ENCODE results near the gene FBLN5.
"Not testable (repeated sequence)": the region's sequence is repeated elsewhere in the genome, so short reads cannot be mapped to it uniquely, and the experiment has no call there.

FBLN5 gene

GRCh38 chr14:91882776-91883175 lies 64.7 kb downstream of the FBLN5 start:
- DNase-seq, result no peak

- DNase-seq, result no peak
Observed at GRCh38 chr14:91882369-91882768, 65.1 kb downstream of the FBLN5 start.

DNA sequence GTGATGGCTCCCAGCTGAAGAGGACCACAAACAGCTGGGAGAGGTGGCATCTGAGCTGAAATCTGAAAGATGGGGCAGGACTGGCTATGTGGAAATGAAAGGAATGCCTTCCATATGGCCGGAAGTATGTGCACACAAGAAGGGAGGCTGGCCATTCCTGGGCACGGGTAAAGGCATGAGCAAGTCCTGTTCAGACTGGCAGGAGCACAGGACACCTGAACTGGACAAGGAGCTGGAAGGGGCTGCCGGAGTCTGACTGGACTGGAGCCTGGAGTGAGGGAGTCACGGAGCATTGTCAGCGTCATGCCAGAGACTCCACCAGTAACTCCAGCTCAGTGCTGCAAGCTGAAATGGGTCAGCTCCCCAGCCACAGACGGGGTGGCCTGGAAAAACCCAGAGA lies 68.3 kb downstream of the FBLN5 start:
- DNase-seq, result no peak

- no peak for DNase-seq
Observed at GRCh38 chr14:91878274-91878673, 69.2 kb downstream of the FBLN5 start.

GRCh38 chr14:91877376-91877915 lies 70.0 kb downstream of the FBLN5 start:
- no peak for DNase-seq

GRCh38 chr14:91876492-91876891 lies 71.0 kb downstream of the FBLN5 start:
- no peak for DNase-seq

DNA sequence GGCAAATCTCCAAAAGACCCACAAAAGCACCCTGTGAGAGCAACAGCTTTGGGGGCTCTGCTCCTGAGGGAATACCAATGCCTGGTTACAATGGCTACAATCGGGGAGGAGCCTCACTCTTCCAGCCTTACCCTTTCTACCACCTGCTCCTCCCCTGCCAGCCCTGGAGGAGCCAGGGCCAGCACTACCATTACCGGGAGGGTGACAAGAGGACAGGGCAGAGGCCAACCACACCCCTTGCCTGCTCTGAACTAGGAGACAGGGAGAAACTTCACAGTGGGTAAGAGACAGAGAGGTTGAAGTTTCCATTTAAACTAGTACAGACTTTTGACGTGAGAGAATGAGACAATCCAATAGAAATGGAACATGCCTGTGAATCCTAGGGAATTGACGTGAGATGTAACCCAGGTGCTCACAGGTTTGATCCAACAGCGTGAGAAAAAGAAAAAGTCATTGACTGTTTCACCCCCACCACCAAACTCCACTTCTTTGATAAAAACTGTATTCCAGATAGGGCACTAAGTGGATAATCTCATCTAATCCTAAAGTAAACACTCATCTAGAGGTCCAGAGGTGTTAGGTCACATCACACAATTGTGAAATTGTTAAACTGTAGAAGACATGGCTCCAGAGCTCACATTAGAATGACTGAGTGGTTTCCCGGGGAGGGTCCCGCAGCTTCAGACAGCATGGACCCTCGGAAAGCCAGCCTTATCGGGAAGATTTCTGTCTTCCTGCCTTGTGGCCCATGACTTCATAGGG lies 71.8 kb downstream of the FBLN5 start:
- no peak for DNase-seq

DNA sequence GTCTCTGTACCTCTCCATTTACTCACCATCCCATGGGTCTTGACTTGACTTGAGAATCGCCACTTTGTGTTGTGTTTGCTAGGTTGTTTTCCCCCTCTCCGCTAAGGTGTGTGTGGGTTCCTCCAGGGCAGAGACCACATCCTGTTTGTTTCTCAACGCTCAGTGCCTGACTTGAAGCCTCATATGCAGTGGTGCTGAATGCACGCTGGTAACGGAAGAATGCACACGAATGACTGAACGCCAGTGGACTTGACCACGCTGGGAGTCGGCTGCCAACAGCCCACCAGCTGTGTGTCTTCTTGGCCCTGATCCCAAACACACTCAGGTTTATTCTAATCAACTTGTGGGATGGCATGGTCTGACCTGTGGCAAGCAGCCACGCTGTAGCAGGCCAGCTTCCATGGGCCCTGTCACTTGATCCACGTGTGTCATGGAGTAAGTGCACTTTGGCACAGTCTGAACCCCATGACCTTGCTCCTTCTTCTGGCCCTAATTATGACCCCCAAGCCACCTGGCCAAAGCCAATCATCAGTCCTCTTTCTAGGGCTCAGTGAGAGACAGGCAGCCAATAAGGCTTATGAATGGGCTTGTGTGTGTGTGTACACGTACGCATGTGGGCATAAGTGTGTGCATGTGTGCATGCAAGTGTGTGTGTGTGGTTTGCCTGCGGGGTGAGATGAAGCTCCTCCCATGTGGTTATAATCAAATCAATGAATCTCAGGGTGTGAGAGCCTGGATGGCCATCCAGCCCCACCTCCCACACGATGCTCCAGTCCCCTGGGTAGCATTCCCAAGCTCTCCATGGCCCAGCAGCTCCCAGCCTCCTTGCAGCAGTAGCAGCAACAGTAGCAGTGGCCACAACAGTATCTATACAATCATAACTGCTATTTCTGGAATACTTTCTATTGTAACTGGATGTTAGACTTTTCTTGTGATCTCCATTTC lies 73.8 kb downstream of the FBLN5 start:
- DNase-seq, result no peak

DNA sequence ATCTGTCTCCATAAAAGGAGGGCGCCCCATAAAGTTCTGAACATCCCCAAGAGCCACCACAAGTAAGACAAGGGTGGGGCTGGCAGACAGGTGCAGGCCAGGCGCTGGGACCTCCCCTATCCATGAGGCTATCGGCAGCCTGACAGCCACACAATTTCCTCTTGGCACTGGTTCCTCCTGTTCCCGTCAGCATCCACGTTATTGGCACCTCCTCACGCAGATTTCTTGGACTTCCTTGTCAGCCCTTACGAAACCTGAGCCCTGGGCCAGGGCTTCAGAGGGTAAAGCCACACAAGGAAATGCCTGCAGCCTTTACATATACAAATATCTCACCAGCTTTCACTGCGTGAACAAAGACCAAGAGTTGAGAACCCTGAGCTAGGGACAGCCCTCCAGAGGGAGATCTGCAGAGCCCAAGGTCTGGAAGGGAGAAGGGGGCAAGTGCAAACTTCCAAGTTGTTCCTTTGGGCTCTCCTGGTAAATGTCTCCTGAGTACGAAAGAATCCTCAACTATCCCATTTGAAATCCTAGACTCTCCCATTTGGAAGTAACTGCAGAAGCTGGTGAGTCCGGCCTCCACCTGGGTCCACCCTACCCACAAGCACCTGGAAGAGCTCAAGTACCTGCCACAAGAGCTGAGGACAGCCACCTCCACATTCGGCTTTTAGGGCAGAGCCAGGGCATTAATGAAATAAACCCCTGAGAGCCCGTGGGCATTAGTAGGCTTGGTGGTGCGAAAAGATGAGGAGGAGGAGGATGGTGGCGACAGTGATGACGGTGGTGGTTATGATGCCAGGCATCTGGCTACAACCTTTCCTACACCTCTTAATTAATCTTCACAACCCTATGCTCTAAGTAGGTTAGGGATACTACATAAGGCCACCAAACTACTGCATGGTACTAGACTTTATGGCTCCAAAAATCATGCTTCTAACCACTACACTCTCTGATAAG lies 74.7 kb downstream of the FBLN5 start:
- no peak for DNase-seq

DNA sequence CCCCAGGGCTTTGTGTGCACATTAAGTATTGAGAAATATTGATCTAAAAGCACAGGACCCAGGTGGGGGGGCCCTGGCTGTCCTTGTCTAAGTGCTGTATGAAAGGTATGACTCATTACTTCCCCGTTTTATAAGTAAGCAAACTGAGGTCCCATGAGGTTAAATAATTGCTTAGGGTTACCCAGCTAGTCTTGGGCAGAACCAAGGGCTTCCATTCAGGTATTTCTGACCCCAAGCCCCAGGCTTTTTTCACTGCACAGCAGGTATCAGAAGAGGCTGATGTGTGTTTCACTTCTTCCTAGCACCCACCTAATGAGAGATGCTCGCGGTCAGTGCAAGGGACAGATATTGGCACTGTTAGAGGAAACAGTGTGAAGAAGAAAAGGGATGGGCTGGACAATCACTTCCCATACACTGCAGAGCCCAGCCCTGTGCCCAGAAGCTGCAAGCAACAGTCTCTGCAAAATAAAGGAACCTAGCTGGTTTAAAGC lies 75.4 kb downstream of the FBLN5 start:
- DNase-seq, result no peak

DNA sequence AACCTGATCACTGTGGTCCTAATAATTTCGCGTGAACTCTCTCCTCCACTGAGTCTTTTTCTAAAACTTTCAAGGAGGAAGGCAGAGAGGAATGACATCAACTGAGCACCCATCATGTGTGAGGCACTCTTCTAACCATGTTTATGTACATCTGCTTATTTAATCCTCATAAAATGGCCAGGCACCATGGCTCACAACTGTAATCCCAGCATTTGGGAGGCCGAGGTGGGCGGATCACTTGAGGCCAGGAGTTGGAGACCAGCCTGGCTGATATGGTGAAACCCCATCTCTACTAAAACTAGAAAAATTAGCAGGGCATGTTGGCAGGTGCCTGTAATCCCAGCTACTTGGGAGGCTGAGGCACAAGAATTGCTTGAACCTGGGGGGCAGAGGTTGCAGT lies 76.1 kb downstream of the FBLN5 start:
- DNase-seq, result not testable (repeated sequence)

DNA sequence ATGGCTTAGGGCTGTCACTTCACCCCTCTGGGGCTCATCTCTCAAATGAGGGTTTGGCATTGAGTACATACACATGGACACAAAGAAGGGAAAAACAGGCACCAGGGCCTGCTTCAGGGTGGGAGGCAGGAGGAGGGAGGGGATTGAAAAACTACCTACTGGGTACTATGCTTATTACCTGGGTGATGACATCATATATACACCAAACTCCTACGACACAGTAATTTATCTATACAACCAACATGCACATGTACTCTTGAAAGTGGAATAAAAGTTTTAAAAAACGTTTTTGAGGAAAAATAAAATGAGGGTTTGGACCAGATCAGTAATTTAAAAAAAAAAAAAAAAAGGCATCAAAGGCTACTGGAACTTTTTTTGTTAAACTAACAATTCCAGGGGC lies 76.6 kb downstream of the FBLN5 start:
- no peak for DNase-seq

DNA sequence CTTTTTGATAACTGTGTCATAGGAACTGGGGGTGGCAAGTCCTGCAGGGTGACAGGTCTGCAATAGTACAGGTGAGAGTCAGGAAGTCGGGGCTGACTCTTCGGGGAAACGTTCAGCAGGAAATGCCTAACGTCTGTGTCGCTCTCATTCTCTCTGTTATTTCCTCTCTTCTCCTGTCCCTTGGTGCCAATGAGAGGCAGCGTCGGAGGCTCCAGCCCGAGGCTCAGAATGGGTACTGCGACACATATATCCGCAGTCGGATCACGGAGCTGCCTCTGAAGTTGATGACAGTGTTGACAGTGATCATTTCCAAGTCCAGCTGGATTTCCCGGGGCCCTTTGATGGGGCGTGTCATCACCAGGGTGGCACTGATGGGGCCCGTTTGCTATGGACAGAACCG lies 77.5 kb downstream of the FBLN5 start:
- no peak for DNase-seq

- no peak for DNase-seq
Observed at GRCh38 chr14:91869556-91869955, 77.9 kb downstream of the FBLN5 start.

- DNase-seq, result no peak
Observed at GRCh38 chr14:91867316-91867988, 80.0 kb downstream of the FBLN5 start, which contains the start of gene TC2N. Gene TC2N (minus strand): TSS chr14:91867536. CDS start chr14:91813769, 53,767 bp downstream.

DNA sequence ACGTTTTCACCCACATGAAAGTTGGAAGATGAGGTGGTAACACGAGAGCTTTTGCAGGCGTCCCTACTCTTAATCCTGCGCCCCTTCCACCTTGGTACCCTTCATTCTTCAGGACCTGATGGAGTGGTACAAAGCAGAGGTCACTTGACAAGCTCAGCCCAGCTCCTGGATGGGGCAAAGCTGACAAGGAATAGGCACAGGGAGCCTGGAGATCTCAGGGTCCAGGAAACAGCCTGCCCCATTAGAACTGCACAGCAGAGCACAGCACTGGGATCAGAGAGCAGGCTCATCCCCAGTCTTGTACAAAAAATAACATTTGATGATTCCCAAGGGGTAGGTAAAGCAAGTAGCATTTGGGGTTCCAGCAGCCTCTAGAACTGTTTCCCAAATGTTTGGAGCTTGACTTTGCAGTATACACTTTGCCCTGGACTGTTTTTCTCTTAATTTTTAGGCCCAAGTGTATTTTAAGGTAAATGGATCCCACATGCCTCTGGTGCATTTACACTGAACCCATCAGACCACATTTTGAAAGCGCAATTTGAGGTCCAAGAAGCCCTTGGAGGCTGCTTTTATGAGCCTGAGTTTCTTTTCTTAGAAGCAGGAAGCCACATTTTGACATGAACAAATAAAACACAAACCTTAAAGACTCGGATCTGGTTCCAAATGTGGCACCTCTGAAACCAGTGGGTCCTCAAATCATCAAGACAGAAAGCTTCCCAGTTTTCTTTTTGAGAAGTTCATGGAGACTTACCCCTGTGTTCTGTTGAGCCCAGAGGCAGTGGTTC lies 80.8 kb downstream of the FBLN5 start:
- DNase-seq, result no peak

GRCh38 chr14:91866061-91866460 lies 81.4 kb downstream of the FBLN5 start:
- no peak for DNase-seq

DNA sequence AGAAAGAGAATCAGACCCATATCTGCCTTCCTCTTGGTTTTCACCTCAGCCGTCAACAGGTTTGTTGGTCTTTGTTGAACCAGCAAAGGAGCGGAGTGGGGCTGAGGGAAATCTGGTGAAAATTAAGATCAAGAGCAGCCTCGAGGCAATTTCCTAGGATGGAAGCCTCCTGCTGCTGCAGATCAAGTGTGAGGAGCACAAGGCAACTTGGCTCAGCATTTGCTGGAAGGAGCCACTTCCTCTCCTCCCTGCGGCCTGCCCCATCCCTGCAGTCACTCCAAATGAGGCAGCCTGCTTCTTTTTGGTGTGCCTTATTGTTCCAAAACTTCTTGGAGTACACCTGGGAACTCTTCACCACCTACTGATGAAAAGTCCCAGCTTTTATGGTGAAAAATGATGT lies 85.1 kb downstream of the FBLN5 start:
- DNase-seq, result no peak

DNA sequence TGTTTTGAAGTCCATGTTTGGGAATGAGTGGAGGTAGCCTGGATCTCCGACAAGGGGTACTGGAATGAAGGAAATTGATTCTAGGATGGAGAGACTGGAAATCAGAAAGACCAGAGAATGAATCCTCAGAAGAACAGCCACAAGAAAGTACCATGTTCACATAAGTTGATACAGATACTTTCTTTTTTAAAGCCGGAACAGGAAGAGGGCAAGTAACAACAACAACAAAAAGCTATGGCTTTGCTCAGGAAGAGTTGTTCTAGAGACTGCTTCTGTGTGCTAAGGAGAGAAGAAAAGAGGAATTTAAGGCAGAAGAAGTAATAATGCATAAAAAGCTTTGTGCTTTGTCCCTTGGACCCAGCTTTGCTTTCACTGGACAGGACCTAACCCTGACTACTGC lies 86.4 kb downstream of the FBLN5 start:
- DNase-seq, result no peak

GRCh38 chr14:91860238-91860637 lies 87.3 kb downstream of the FBLN5 start:
- no peak for DNase-seq
